NCI-H526 treated with DMSO at 0.1 percent for 48 hours (cell line): Measurements from ENCODE around the gene CBR1.

Experiments
- DNase-seq: peaks from one replicate; lab custom pipeline; 2025; lab: John Stamatoyannopoulos, UW

Gene CBR1

GRCh38 chr21:36069713-36070583 is at the start of gene CBR1:
Gene CBR1, plus strand, starts transcription at chr21:36070024. Its CDS starts 92 bp downstream, at chr21:36070116.
- DNase-seq: peak; percentile 79

DNA sequence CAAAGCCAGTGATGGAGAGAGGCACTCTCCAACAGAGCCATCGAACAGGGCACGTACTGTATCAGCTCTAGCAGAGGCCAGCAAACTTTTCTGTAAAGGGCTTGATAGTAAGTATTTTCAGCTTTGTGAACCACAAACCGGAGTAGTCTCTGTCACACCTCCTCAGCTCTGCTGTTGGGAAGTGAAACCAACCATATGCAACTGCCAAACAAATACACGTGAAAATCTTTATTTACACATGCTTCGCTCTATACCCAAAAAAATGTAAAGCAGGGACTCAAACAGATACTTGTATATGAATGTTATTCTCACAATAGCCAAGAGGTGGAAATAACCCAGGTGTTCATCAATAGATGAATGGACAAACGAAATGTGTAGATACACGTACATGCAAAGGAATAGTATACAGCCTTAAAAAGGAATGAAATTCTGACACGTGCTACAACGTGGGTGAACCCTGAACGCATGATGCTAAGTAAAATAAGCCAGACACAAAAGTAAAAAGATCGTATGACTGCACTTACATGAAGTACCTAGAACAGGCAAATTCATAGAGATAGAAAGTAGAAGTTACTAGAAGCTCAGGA is 48.5 kb upstream of the CBR1 start:
- no peak for DNase-seq

- no peak for DNase-seq
Measured at GRCh38 chr21:36022427-36023091, 47.3 kb upstream of the CBR1 start.

DNA sequence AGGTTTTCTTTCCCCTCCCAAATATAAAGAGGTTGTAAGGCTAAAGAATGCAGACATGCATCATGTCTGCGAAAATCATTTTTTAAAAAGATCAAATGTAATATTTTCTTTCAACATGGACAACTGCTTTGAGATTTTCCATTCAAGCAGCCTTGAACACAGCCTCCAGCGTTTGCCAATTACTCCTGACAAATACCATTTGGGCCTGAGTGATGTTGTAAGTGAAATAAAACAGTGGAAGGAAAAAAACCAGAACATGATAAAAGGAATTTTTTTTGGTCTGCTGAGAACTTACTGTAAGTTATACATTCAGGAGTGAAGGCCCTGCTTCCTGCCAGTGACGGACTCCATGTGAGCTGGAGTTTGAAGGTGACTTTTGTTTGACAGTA is 46.7 kb upstream of the CBR1 start:
- DNase-seq: no peak

DNA sequence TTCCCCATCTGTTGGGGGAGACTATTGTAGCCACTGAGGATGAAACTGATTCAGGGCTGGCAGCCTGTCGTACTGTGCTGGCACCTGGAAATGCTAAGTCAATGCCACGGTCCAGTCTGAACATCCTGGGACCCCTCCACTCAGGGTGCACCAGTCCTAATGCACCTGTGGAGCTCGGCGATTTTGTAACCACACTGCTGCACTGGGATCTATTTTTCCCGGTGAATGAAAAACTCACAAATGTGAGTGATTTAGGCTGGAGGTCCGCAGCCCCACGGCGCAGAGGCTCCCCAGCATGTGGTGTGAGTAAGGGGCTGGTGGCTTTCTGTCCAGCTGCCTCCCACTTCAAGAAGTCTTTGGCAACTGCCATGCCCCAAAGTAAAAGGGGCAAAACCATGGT is 45.0 kb upstream of the CBR1 start:
- DNase-seq: no peak

DNA sequence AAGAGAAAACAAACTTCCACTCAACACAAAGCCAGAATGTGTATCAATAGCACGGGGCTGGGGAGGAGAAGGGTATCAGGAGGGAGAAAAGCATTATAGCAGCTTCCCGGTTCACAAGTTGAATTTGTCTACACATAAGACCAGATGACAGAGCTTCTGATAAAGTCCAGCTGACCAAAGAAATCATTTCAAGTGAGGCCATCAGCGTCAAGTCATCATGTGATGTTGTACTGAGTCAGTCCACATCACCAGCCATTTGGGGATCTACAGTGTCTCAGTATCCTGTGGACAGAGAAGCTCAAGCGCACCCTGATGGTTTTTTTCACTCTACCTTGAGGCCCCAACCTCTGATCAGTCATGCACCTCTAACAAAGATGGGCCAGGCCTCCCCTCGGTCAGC is 42.5 kb upstream of the CBR1 start:
- DNase-seq: no peak

- peak; percentile 53 for DNase-seq
Measured at GRCh38 chr21:36028127-36029069, 41.4 kb upstream of the CBR1 start.

- DNase-seq: no peak
Measured at GRCh38 chr21:36029309-36029708, 40.5 kb upstream of the CBR1 start.

- DNase-seq: no peak
Measured at GRCh38 chr21:36030581-36031189, 39.1 kb upstream of the CBR1 start.

DNA sequence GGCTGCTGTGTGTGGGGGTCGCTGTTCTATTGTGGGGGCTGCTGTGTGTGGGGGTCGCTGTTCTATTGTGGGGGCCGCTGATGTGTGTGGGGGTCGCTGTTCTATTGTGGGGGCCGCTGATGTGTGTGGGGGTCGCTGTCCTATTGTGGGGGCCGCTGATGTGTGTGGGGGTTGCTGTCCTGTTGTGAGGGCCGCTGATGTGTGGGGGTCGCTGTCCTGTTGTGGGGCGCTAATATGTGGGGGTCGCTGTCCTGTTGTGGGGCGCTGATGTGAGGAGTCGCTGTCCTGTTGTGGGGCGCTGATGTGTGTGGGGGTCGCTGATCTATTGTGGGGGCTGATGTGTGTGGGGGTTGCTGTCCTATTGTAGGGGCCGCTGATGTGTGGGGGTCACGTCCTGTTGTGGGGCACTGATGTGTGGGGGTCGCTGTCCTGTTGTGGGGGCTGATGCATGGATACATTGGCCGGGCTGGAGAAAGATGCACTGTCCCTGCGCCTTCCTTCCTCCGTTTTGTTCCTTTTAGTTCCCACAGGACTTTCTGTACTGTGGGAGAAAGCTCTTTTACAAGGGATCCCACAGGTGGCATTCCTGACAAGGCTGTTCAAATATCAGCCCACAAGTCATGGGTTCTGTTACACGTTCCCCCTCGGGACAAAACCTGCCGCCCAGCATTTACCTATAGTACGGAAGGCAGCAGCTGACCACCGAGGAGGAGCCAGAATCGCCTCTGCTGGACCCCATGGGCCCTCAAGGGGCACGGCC is 37.0 kb upstream of the CBR1 start:
- DNase-seq: no peak

DNA sequence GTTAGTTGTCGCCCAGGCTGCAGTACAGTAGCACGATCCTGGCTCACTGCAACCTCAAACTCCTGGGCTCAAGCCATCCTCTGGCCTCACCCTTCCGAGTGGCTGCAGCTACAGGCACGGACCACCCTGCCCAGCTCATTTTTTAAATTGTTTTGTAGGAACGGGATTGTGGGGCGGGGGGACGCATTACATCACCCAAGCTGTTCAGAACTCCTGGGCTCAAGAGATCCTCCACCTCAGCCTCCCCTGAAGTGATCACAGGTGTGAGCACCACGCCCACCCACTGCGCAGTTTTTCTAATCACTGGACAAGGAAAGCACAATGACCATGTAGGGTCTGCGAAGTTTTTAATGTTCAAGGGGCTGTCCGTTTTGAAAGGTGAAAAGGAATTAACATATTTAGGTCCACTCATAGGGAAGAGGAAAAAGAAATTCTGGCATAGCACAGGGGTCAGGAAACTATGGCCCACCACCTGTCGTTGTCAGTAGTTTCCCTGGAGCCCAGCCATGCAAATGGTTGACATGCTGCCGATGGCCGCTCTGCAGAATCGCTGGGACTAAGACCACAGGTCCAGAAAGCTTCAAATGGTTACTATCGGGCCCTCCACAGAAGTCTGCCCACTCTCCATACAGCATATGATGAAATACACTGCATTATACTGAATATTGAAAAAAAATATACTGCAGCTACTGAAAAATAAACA is 35.5 kb upstream of the CBR1 start:
- DNase-seq: no peak

DNA sequence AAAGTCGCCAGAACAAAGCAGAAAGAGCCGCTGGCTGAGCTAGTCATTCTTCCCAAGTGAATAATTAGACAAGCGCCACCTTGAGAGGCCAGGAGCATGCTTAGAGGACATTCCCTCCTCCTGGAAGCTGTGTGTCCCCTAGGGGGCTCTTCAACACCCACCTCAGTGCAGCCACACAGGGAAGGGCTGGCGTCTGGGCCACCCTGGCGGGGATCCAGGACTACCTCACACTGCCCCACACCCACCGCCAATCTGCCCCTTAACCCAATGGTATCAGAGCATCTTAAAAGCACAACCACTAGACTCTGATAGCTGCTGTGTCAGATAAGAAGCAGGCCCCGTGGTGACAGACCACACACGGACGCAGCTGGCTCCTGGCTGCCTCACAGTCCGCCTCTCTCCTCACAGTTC is 34.4 kb upstream of the CBR1 start:
- no peak for DNase-seq

- DNase-seq: no peak
Measured at GRCh38 chr21:36038701-36039497, 30.9 kb upstream of the CBR1 start.

DNA sequence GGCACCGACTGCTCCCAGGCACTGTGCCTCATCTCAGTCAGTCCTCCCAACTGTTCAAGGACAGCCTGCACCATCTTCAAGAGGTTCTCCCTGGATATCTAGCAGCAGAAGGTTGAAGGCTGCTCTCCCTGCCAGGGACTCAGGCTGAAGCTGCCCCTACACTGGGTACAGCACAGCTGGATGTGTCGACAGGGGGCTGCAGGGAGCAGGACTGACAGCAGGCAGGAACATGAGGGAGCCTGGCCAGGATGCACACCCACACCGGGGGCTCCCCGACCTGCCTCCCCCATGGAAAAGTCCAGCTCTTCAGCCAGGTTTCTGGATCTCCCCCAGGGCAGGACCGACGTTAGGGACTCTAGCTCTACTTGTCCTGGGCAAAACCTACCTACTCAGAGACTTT is 30.0 kb upstream of the CBR1 start:
- DNase-seq: no peak

DNA sequence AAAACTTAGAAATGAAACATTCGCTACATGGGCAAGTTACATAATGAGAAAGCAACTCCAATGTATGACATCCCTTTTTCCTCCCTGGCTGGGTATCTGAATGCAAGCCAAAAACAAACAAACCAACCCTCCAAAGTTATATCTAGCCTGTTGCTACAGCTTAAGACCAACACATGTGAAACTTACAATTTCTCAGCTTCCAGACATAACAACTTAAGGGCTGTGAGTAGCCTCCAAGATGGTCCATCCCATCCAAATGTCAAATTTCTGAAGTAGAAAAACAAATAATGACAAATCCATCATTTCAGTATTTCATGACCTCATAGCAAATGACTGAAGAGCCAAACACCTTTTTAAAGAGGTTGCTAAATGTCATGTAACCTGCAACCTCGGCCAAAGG is 29.4 kb upstream of the CBR1 start:
- no peak for DNase-seq

- no peak for DNase-seq
Measured at GRCh38 chr21:36041910-36042309, 27.9 kb upstream of the CBR1 start.

DNA sequence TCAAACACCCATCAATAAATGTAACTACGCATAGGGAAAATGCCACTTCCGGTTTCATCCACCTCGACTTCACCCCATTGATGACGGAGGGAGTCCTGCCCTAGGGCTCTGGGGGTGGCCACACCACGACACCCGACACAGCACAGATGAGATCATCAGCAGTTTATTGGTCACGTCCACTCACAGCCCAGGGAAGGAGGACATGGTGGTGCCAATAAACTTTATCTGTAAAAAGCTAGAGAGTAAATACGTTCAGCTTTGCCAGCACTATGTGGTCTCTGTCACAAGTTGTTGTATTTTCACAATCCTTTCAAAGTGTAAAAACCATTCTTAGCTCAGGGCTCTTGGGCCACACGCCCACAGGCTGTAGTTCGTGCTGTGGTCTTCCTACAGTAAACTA is 25.8 kb upstream of the CBR1 start:
- DNase-seq: no peak

- DNase-seq: no peak
Measured at GRCh38 chr21:36045993-36046392, 23.8 kb upstream of the CBR1 start.

DNA sequence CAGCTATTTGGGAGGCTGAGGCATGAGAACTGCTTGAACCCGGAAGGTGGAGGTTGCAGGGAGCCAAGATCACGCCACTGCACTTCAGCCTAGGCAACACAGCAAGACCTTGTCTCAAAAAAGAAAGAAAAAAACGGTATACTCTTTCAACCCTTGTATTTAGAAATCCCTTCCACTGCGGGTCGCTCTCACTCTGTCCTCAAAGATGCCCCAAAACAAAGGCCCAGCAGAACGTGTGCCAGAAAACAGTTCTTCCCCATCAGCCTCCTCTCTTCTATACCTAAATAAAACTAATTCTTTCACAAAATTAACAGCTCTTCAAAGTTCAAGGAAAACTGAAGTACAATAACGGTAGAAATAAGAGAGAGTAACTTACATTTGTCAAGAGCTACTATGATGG is 22.7 kb upstream of the CBR1 start:
- DNase-seq: no peak
